Hematopoietic multipotent progenitor cell treated with erythropoietin and hydrocortisone succinate and interleukin-3 and kit ligand, for 17 days (in vitro differentiated cells): ENCODE data around the gene B4GALT5.

ENCODE experiments used
- DNase-seq: peaks from one replicate; pipeline ENCODE4 v3.0.0-alpha.2; 2015; ENCODE audit warnings: low spot score

Gene B4GALT5

GRCh38 chr20:49657118-49657901 lies 56.4 kb downstream of the B4GALT5 start:
- DNase-seq, result no peak

- no peak for DNase-seq
These were observed 57.4 kb downstream of the B4GALT5 start for GRCh38 chr20:49656304-49656703.

GRCh38 chr20:49653925-49654434 lies 59.7 kb downstream of the B4GALT5 start:
- DNase-seq, result no peak

- DNase-seq, result no peak
These were observed 64.0 kb downstream of the B4GALT5 start for GRCh38 chr20:49649672-49650071.

- DNase-seq, result no peak
These were observed 66.1 kb downstream of the B4GALT5 start for GRCh38 chr20:49647550-49647949.

GRCh38 chr20:49646528-49646927 lies 67.2 kb downstream of the B4GALT5 start:
- DNase-seq, result no peak

GRCh38 chr20:49646126-49646525 lies 67.6 kb downstream of the B4GALT5 start:
- DNase-seq, result no peak

- DNase-seq, result no peak
These were observed 68.6 kb downstream of the B4GALT5 start for GRCh38 chr20:49644980-49645565.

- no peak for DNase-seq
These were observed 70.9 kb downstream of the B4GALT5 start for GRCh38 chr20:49642816-49643215.

- no peak for DNase-seq
These were observed 71.7 kb downstream of the B4GALT5 start for GRCh38 chr20:49641683-49642656.

- no peak for DNase-seq
These were observed 76.5 kb downstream of the B4GALT5 start for GRCh38 chr20:49637046-49637637.

GRCh38 chr20:49636447-49636846 lies 77.2 kb downstream of the B4GALT5 start:
- DNase-seq, result no peak

- DNase-seq, result no peak
These were observed 77.8 kb downstream of the B4GALT5 start for GRCh38 chr20:49635866-49636265.

GRCh38 chr20:49635166-49635565 lies 78.5 kb downstream of the B4GALT5 start:
- no peak for DNase-seq

GRCh38 chr20:49634116-49634515 lies 79.6 kb downstream of the B4GALT5 start:
- no peak for DNase-seq

GRCh38 chr20:49633643-49634042 lies 80.0 kb downstream of the B4GALT5 start:
- DNase-seq, result no peak

- DNase-seq, result no peak
These were observed 80.7 kb downstream of the B4GALT5 start for GRCh38 chr20:49633023-49633422.

GRCh38 chr20:49631856-49632418 lies 81.7 kb downstream of the B4GALT5 start:
- no peak for DNase-seq

GRCh38 chr20:49631061-49631716 lies 82.5 kb downstream of the B4GALT5 start:
- DNase-seq, result no peak

GRCh38 chr20:49630396-49630951 lies 83.2 kb downstream of the B4GALT5 start:
- DNase-seq, result no peak

GRCh38 chr20:49629606-49630005 lies 84.1 kb downstream of the B4GALT5 start:
- no peak for DNase-seq
